ENCODE results near the gene LDLRAP1.

LDLRAP1 gene

GRCh38 chr1:25573961-25574360 is 30.6 kb downstream of the LDLRAP1 start:
- no peak for DNase-seq (ENCODE audit: extremely low read depth, insufficient read length)
- no peaks in the 10 kb centered on the region; the same call in 1 of the 2 replicates for H3K27me3 ChIP-seq (replicated peaks; ENCODE audit: control insufficient read depth, insufficient read depth, low read length)
- H3K36me3 ChIP-seq (ENCODE audit: control insufficient read depth, insufficient read depth, low read length): no peaks in the 10 kb centered on the region
- H3K4me3 ChIP-seq (replicated peaks; ENCODE audit: low read depth, low read length): no peak overlapping the region
- TF ChIP-seq CTCF (IDR thresholded peaks at IDR 0.05; ENCODE audit: insufficient read depth, low read length, poor library complexity, severe bottlenecking): no peak

- no peak for TF ChIP-seq CTCF (IDR thresholded peaks at IDR 0.05; ENCODE audit: insufficient read depth, low read length, poor library complexity, severe bottlenecking)
- no peak for DNase-seq (ENCODE audit: extremely low read depth, insufficient read length)
- H3K27me3 ChIP-seq (replicated peaks; ENCODE audit: control insufficient read depth, insufficient read depth, low read length): no peaks in the 10 kb centered on the region; the same call in 1 of the 2 replicates
These were observed 31.8 kb downstream of the LDLRAP1 start for GRCh38 chr1:25575191-25575590.

GRCh38 chr1:25576459-25577133 is 33.2 kb downstream of the LDLRAP1 start:
- Histone ChIP-seq H3K27me3 (replicated peaks; ENCODE audit: control insufficient read depth, insufficient read depth, low read length) (no peaks in the 10 kb centered on the region; the same call in 1 of the 2 replicates), H3K4me3 (replicated peaks; ENCODE audit: low read depth, low read length) (no peak overlapping the region), H3K36me3 (ENCODE audit: control insufficient read depth, insufficient read depth, low read length) (no peaks in the 10 kb centered on the region)
- TF ChIP-seq CTCF (IDR thresholded peaks at IDR 0.05; ENCODE audit: insufficient read depth, low read length, poor library complexity, severe bottlenecking): no peak
- no peak for DNase-seq (ENCODE audit: extremely low read depth, insufficient read length)

More at GRCh38 chr1:25575191-25575590, 31.8 kb downstream of the LDLRAP1 start:
- H3K36me3 ChIP-seq (ENCODE audit: control insufficient read depth, insufficient read depth, low read length): no peaks in the 10 kb centered on the region
- no peak overlapping the region for H3K4me3 ChIP-seq (replicated peaks; ENCODE audit: low read depth, low read length)

- Histone ChIP-seq H3K27me3 (replicated peaks; ENCODE audit: control insufficient read depth, insufficient read depth, low read length) (no peaks in the 10 kb centered on the region; the same call in 1 of the 2 replicates), H3K36me3 (ENCODE audit: control insufficient read depth, insufficient read depth, low read length) (no peaks in the 10 kb centered on the region), H3K4me3 (replicated peaks; ENCODE audit: low read depth, low read length) (no peak overlapping the region)
- no peak for TF ChIP-seq CTCF (IDR thresholded peaks at IDR 0.05; ENCODE audit: insufficient read depth, low read length, poor library complexity, severe bottlenecking)
- no peak for DNase-seq (ENCODE audit: extremely low read depth, insufficient read length)
These were observed 33.9 kb downstream of the LDLRAP1 start for GRCh38 chr1:25577134-25577920.

GRCh38 chr1:25579292-25580252 is 36.2 kb downstream of the LDLRAP1 start:
- TF ChIP-seq CTCF (IDR thresholded peaks at IDR 0.05; ENCODE audit: insufficient read depth, low read length, poor library complexity, severe bottlenecking): no peak
- Histone ChIP-seq H3K36me3 (ENCODE audit: control insufficient read depth, insufficient read depth, low read length) (no peaks in the 10 kb centered on the region), H3K27me3 (replicated peaks; ENCODE audit: control insufficient read depth, insufficient read depth, low read length) (no peaks in the 10 kb centered on the region; the same call in 1 of the 2 replicates), H3K4me3 (replicated peaks; ENCODE audit: low read depth, low read length) (no peak overlapping the region)
- DNase-seq (ENCODE audit: extremely low read depth, insufficient read length): no peak
